H1 (cell line): ENCODE data around the gene ARHGAP23. TPM values are rescaled to one million over a fixed set of nuclear protein-coding genes. Genes with fewer than 3 reads are reported as not detected.

Source experiments
- BRCA1 ChIP-seq: IDR thresholded peaks from 2 replicates; pipeline ENCODE4 v1.6.1; 2012; ENCODE audit warnings: low read depth, low read length, improper control_type of control experiment
- GABPA ChIP-seq: IDR thresholded peaks from 2 replicates; pipeline ENCODE4 v1.6.1; 2011; ENCODE audit warnings: mild to moderate bottlenecking, low read length, moderate library complexity, borderline replicate concordance; ENCODE audit not compliant: insufficient read depth
- TCF12 ChIP-seq: IDR thresholded peaks from 2 replicates; pipeline ENCODE4 v1.6.1; 2011; ENCODE audit warnings: low read depth, mild to moderate bottlenecking, low read length
- TEAD4 ChIP-seq: IDR thresholded peaks from 2 replicates; pipeline ENCODE4 v1.6.1; 2012; ENCODE audit warnings: low read depth, low read length, inconsistent platforms, mixed read lengths
- polyA plus RNA-seq, 7 experiments: library from polyadenylated mRNA; depleted of rRNA in 3 of 7; stranded (reverse) in 5 of 7; unstranded in 2 of 7; fragments of >200 nt in 5 of 7; fragments of 200-250 nt in 2 of 7; gene quantifications; 1 replicate in 5 of 7; 2 replicates in 1 of 7; 4 replicates in 1 of 7; pipeline versions ENCODE4 v1.2.1 to v1.2.3, GENCODE V29; 2011 to 2013; ENCODE audit warnings: missing spikeins in 2 of 7, mixed read lengths in 2 of 7
- total RNA-seq: library from RNA; stranded (reverse); fragmentation: NEBNext Ultra II Directional; extraction: Animal tissue kit (Norgen Biotek cat#: 25700); gene quantifications from 2 replicates; pipeline ENCODE4 v1.2.1, GENCODE V29; 2021

Gene ARHGAP23
- total and polyA plus RNA-seq, 2 of the 8 experiments (the other 6 are each of a cell fraction or from before 2014, with no cell fraction given), result 16.3 to 107 TPM

DNA sequence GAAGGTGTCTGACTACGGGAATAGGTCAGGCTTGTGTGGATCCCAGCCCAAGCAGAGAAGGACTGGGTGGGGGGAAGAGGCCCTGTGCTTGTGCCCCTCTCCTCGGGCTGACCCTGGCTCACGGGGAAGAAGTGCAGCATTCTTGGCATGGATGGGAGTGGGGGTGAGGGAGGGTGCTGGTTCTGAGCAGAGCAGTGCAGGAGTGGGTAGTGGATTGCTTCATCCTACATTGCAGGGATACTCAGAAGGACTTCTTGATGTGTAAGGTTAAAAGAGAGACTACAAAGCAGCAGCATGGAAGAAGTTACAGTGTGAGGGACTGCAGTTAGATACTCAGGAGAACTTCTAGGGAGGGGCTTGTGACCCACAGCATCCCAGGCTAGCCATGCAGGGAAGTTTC lies 2.1 kb downstream of the ARHGAP23 start (continued):
- no peak for TF ChIP-seq GABPA
- no peak for TF ChIP-seq TCF12
- no peak for TF ChIP-seq BRCA1
- no peak for TF ChIP-seq TEAD4
